ENCODE data around the gene ISL2. TPM values are rescaled to one million over a fixed set of nuclear protein-coding genes. Genes with fewer than 3 reads are reported as not detected.
A peak's percentile ranks its signal among the peaks of the same experiment; 100 is the strongest.

Gene ISL2
- total RNA-seq, 8 experiments from 2014 or later, result 0.49 to 11.1 (median 1.6) TPM

DNA sequence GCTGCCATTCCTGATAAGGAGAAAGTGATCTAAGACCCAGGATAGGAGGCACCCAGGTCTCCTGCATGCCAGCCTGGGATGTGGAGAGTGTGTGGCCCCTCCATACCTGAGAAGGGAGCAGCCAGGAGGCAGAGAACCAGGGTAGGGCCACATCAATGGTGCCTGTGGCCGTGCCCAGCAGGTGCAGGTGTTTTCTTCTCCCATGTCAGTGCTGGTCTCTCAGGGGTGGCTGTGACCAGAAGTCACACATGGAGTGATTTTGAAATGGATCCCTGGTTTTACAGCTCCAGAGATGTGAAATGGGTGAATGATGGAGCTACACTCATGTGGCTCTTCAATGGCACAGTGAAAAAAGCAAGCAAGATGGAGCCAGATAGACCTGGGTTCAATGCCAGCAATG lies 3.3 kb upstream of the ISL2 start:
- ATAC-seq (replicated peaks in 6 of 8), result no peak

DNA sequence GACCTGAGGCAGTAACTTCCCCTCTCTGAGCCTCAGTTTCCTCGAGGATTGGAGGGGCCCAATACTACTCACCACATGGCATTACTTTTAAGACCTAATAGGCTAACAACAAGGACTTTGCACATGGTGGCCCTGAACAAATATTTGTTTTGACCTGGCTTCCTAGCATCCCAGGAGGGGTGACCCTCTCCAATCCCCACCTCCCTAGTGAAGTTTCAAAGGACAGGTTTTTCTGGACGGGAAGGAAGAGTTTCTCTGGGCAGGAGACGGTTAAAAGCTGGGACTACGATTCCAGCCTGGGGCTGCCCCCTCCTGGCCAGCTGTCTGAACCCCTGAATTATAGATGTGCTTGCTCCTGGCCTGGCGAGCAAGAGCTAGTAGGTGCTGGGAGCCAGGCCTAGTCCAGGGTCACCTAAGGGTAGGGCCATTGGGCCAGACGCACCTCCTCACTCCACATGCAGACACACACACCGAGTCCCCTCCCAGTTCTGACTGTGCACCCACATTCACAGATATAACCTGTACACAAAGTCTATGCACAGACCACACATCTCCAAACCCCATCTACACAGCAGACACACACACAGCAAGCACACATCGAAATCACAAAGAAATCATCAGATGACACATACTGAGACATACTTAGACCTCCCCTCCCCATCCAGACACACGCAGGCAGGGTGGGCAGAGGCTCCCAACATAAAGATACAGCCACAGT lies 2.7 kb upstream of the ISL2 start:
- in situ Hi-C loops (cut with MboI; ENCODE audit: low pct_unique_long_range_greater_than_20kb in 2 of 9, low sequenced_read_pairs in 9 of 9, unreplicated experiment in 9 of 9), result no loop called here
- H3K4me3 ChIP-seq, result no peak overlapping the region
- 32 to 92% (median 41%) methylated on average over 1 to 8 of the region's 9 CpGs; no CpG with 5 or more reads in 3 of the 10 experiments for WGBS, 10 experiments
- no peak for ATAC-seq (replicated peaks in 6 of 8)
- H3K27ac ChIP-seq, result no peak overlapping the region
- H3K4me1 ChIP-seq (replicated peaks in 1 of 2), result peaks cover 11 to 16% of the 10 kb centered on the region in 2 donors

More for the DNA sequence above, 3.3 kb upstream of the ISL2 start:
- WGBS, 10 experiments, result no CpG with 5 or more reads among the region's 1 CpG
- H3K27ac ChIP-seq, result no peak overlapping the region
- in situ Hi-C loops (cut with MboI; ENCODE audit: low pct_unique_long_range_greater_than_20kb in 2 of 9, low sequenced_read_pairs in 9 of 9, unreplicated experiment in 9 of 9), result no loop called here
- H3K4me1 ChIP-seq (replicated peaks in 1 of 2), result peaks cover 10 to 16% of the 10 kb centered on the region in 2 donors
- no peak overlapping the region for H3K4me3 ChIP-seq

DNA sequence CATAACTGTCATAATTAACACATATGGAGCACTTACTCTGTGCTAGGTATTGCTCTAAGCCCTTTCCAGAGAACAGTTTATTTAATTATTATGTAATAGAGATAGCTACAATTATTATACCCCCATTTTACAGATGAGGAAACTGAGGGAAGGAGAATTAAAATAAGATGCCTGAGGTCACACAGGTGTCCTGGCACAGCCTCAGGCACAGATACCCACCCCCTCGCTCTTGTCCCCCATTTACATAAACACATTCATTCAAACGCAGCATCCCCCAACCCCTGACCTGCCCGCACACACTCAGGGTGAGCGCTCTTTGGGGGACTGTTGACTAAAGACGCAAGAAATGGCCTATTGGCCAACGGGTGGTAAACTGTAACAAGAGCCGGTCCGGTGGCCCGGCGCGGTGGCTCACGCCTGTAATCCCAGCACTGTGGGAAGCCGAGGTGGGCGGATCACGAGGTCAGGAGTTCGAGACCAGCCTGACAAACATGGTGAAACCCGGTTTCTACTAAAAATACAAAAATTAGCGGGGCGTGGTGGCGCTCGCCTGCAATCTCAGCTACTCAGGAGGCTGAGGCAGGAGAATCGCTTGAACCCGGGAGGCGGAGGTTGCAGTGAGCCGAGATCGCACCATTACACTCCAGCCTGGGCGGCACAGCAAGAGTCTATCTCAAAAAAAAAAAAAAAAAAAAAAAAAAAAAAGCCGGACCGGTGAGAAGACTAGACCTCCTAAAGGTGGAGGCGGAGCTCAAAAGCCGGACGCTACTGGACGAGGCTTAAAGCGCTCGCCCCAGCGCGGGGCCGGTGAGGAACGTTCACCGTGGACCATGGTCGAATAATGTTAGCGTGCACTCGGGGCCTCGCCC lies 1.9 kb upstream of the ISL2 start:
- Histone ChIP-seq H3K4me1 (replicated peaks in 1 of 2) (peaks cover 12 to 19% of the 10 kb centered on the region in 2 donors), H3K27ac (no peak overlapping the region), H3K4me3 (peak overlapping the region in 1 of 5 donors; percentile 81)
- no peak for ATAC-seq (replicated peaks in 6 of 8)
- 27 to 80% (median 42%) methylated on average over 2 to 25 of the region's 44 CpGs; no CpG with 5 or more reads in 1 of the 10 experiments for WGBS, 10 experiments
- in situ Hi-C loops (cut with MboI; ENCODE audit: low pct_unique_long_range_greater_than_20kb in 2 of 9, low sequenced_read_pairs in 9 of 9, unreplicated experiment in 9 of 9), result no loop called here

DNA sequence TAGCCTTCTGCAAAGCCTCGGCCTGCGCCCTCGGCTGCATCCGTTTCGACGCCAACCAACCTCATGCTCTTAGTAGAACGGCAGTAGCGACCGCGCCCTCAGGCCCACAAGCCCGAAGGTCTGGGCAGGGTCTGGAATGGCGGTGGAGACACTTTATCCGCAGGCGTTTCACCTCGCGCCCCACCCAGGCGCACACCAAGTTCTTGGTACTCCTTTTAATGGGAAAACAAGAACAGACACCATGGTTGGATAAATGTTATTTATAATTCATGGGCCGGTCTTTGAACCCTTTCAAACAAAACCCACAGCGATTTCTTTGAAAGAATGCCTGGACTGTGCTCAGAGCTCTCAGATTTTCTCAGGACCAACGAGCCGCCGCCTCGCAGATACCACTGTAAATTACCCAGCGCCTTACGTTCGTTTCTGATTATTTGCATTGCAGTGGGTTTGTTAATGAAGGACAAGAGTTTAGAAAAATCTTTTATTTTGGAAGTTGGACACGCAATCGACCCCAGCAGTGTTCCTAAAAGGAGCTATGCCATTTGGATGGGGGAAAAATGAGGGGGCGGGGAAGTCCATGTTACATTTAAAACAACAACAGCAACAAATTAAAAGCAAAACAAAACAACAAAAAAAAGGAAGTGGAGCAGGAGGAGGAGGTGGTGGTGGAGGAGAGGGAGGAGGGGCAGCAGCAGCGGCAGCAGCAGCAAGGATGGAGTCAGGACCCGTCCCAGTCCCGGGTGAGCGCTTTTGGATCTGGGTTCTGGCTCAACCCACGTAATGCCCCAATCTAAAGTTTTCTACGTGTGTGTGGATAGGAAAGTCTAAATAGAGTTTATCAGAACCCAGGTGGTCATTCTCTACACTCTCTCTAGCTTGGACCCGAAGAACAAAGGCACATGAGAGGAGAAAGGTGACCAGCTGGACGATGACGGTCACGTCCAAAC lies 993 bp upstream of the ISL2 start:
- in situ Hi-C loops (cut with MboI; ENCODE audit: low pct_unique_long_range_greater_than_20kb in 2 of 9, low sequenced_read_pairs in 9 of 9, unreplicated experiment in 9 of 9), result no loop called here
- H3K4me1 ChIP-seq (replicated peaks in 1 of 2), result peaks cover 19 to 28% of the 10 kb centered on the region in 2 donors
- H3K27ac ChIP-seq, result peak overlapping the region; percentile 18 to 74
- peak in 7 of 8 experiments; percentile 3 to 44 (median 10) for ATAC-seq (replicated peaks in 6 of 8)
- WGBS, 10 experiments, result 0 to 40% (median 13%) methylated on average over 1 to 27 of the region's 39 CpGs
- peak overlapping the region; percentile 25 to 81 (median 33) for H3K4me3 ChIP-seq

DNA sequence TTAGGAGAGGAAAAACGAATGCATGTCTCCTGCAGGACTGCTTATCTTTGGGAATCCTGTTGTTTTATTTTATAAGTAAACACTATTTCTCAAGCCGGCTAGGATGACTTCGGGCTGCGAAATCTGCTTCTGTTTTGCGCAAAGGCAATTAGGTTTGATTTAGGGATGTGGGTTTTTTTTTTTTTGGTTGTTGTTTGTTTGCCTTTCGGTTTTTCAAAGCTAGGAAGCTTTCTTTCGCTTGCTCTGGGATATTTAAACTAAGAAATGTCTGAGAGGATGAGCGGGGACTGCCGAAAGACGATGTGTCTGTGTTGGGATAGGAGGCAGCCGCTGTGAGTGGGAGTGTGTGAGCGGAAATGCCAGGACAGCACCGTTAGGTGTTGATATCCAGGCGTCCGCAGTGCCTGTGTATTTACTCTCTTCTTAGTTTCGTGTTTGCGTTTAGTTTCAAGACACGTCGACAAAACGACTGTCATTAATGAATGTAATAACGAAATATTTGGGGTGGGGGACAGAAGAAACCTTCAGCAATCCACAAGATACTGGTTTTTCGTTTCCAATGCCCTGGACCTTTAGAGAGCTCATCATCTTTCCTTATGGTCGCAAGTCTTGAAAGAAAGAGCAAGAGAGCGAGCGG lies 604 bp downstream of the ISL2 start:
- peak in 1 of 8 experiments; percentile 6 for ATAC-seq (replicated peaks in 6 of 8)
- peaks cover 20 to 38% of the 10 kb centered on the region in 2 donors for H3K4me1 ChIP-seq (replicated peaks in 1 of 2)

DNA sequence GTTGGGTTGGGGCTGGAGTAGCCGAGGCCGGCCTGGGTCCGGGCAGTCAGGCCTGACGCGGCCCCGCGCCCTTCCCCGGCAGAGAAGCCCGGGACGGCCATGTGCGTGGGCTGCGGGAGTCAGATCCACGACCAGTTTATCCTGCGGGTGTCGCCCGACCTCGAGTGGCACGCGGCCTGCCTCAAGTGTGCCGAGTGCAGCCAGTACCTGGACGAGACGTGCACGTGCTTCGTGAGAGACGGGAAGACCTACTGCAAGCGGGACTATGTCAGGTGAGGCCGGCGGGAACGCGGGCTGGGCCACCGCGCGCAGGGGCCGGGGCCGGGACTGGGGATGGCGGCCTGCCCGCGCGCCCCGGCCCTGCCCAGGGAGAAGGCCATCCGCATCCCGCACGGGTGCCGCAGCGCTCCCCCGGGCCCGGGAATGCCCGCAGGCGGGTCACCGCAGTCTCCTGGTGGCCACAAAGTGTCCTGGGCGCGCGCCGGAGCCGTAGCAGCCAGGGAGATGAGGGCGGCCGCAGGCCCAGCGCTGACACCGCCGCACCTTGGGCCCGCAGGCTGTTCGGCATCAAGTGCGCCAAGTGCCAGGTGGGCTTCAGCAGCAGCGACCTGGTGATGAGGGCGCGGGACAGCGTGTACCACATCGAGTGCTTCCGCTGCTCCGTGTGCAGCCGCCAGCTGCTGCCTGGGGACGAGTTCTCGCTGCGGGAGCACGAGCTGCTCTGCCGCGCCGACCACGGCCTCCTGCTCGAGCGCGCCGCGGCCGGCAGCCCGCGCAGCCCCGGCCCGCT lies 1.3 kb downstream of the ISL2 start:
- WGBS, 10 experiments, result 0 to 12% (median 3%) methylated on average over 1 to 19 of the region's 89 CpGs; no CpG with 5 or more reads in 7 of the 10 experiments
- Histone ChIP-seq H3K4me3 (peak overlapping the region; percentile 12 to 81 (median 33)), H3K27ac (no peak overlapping the region), H3K4me1 (replicated peaks in 1 of 2) (peaks cover 20 to 45% of the 10 kb centered on the region in 2 donors)
- in situ Hi-C loops (cut with MboI; ENCODE audit: low pct_unique_long_range_greater_than_20kb in 2 of 9, low sequenced_read_pairs in 9 of 9, unreplicated experiment in 9 of 9), result no loop called here
- ATAC-seq (replicated peaks in 6 of 8), result peak in 4 of 8 experiments; percentile 5 to 13 (median 8)

More for the DNA sequence above, 604 bp downstream of the ISL2 start:
- in situ Hi-C loops (cut with MboI; ENCODE audit: low pct_unique_long_range_greater_than_20kb in 2 of 9, low sequenced_read_pairs in 9 of 9, unreplicated experiment in 9 of 9), result no loop called here
- WGBS, 10 experiments, result 1 to 30% (median 5%) methylated on average over 3 to 25 of the region's 25 CpGs; no CpG with 5 or more reads in 1 of the 10 experiments
- H3K27ac ChIP-seq, result no peak overlapping the region
- peak overlapping the region; percentile 25 to 81 (median 33) for H3K4me3 ChIP-seq

DNA sequence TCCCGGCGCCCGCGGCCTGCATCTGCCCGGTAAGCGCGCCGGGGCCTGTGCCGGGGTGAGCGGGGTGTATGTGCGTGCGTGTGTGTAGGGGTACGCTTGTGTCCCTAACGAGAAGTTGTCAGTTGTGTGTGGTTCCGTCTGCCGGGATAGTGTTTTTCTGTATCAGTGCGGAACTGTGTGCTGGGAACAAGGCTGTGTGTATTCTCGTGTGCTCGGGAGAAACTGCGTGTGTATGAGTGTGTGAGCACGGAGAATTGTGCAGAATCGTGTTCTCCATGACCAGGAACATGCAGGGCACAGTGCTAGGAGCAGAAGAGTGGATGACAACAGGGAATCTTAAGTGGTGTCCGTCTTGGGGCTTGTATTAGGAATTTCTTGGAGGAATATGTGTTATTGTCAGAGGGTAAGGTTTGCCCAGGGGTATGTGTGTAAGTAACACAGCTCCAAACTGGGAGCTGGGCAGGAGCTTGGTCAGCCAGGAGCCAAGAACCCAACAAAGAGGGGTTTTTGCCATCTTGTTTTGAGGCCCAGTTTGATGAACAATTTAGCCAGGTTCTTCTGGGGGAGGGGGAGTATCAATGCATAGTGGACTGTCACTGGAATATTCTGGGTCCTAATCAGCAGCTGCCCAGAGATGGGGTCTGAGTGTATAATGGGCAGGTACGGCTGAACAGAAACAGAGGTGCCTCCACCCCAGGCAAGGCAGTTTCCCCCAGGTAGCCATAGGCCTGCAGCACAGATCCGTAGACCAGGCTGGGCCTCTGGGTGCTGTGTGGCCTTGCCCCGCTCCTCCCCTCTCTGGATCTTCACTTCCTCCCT lies 2.1 kb downstream of the ISL2 start:
- no peak overlapping the region for H3K27ac ChIP-seq
- 14 to 100% (median 38%) methylated on average over 1 to 15 of the region's 26 CpGs; no CpG with 5 or more reads in 3 of the 10 experiments for WGBS, 10 experiments
- no peak for ATAC-seq (replicated peaks in 6 of 8)
- peaks cover 20 to 50% of the 10 kb centered on the region in 2 donors for H3K4me1 ChIP-seq (replicated peaks in 1 of 2)
- peak overlapping the region; percentile 12 to 81 (median 33) for H3K4me3 ChIP-seq
- in situ Hi-C loops (cut with MboI; ENCODE audit: low pct_unique_long_range_greater_than_20kb in 2 of 9, low sequenced_read_pairs in 9 of 9, unreplicated experiment in 9 of 9), result no loop called here

DNA sequence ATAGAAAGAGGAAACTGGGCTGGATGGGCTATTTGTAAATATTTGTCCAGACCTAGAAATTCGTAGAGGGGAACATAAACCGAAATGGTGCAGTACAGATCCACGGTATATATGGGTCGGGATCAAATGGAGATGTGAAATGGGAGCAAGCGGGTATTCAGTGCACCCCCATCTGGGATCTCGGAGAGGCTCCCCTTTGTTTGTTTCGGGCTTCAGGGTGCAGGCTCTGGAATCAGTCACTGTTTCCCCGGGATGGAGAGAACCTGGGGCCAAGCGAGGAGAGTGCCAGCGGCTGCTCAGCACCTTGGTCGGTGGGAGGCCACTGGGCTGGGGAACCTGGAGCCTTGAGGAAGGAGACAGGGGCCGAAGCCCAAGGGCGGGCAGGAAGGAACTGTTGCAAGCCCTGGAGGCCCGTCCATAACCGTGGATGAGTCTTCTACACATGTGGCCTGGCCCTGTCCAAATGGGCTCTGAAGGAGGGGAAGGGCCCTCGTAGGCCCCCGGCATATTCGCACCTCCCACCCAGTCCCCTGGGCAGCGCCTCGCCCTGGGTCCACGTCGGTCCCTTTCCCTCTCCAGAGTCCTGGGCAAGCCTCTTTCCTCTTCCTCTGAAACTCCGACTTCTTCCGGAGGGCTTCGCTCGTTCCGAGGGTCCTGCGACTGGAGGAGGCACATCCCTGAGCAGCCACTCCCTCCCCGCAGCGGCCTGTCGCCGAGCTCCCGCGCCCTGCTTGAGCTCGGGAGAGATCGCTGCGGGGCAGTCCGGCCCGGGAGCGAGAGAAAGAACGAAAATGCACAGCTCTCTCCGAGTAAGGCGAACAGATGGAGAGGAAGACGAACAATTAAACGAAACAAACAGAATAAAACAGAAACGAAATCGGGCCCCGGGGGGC lies 3.0 kb downstream of the ISL2 start:
- Histone ChIP-seq H3K4me3 (peak overlapping the region in 1 of 5 donors; percentile 81), H3K27ac (no peak overlapping the region), H3K4me1 (replicated peaks in 1 of 2) (peaks cover 20 to 50% of the 10 kb centered on the region in 2 donors)
- WGBS, 10 experiments, result 0 to 81% (median 29%) methylated on average over 1 to 14 of the region's 48 CpGs; no CpG with 5 or more reads in 2 of the 10 experiments
- in situ Hi-C loops (cut with MboI; ENCODE audit: low pct_unique_long_range_greater_than_20kb in 2 of 9, low sequenced_read_pairs in 9 of 9, unreplicated experiment in 9 of 9), result no loop called here
- peak in 1 of 8 experiments; percentile 10 for ATAC-seq (replicated peaks in 6 of 8)

DNA sequence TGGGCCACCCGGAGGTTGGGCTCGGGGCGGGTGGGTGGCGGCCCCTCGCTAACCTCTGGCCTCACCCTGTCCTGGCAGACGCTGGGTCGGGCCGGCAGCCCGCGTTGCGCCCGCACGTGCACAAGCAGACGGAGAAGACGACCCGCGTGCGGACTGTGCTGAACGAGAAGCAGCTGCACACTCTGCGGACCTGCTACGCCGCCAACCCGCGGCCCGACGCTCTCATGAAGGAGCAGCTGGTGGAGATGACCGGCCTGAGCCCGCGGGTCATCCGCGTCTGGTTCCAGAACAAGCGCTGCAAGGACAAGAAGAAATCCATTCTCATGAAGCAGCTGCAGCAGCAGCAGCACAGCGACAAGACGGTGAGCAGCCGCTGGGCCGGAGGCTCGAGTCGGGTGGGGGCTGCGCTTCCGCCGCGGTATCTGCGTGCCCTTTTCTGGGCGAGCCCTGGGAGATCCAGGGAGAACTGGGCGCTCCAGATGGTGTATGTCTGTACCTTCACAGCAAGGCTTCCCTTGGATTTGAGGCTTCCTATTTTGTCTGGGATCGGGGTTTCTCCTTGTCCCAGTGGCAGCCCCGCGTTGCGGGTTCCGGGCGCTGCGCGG lies 3.7 kb downstream of the ISL2 start:
- no peak overlapping the region for H3K27ac ChIP-seq
- in situ Hi-C loops (cut with MboI; ENCODE audit: low pct_unique_long_range_greater_than_20kb in 2 of 9, low sequenced_read_pairs in 9 of 9, unreplicated experiment in 9 of 9), result no loop called here
- 0 to 9% (median 2%) methylated on average over 2 to 13 of the region's 53 CpGs; no CpG with 5 or more reads in 5 of the 10 experiments for WGBS, 10 experiments
- H3K4me1 ChIP-seq (replicated peaks in 1 of 2), result peaks cover 20 to 48% of the 10 kb centered on the region in 2 donors
- peak in 1 of 8 experiments; percentile 24 for ATAC-seq (replicated peaks in 6 of 8)
- peak overlapping the region in 2 of 5 donors; percentile 6 to 81 for H3K4me3 ChIP-seq
